SH-SY5Y (cell line): ENCODE results near the gene PPP3CB.

Experiments used
- GATA2 ChIP-seq: IDR thresholded peaks from 2 replicates; pipeline ENCODE4 v1.6.1; 2011; ENCODE audit warnings: mild to moderate bottlenecking, low read depth, low read length
- GATA3 ChIP-seq: IDR thresholded peaks from 2 replicates; pipeline ENCODE4 v1.6.1; 2011; ENCODE audit warnings: low read depth, mild to moderate bottlenecking, low read length, moderate library complexity

- TF ChIP-seq GATA3 (no peak), GATA2 (no peak)
Observed at GRCh38 chr10:73485320-73485719, 10.5 kb downstream of the PPP3CB start.
